AG04450 (cell line): Measurements from ENCODE around the gene CFAP46. TPM values are rescaled to one million over a fixed set of nuclear protein-coding genes. Genes with fewer than 3 reads are reported as not detected.
"Not testable (repeated sequence)": the region's sequence is repeated elsewhere in the genome, so short reads cannot be mapped to it uniquely, and the experiment has no call there.

ENCODE experiments used
- CTCF ChIA-PET: fragments of 300-600, 350-600 bp; formaldehyde crosslinking; extraction: SDS; loops from one replicate; lab custom pipeline; 2022; ENCODE audit warnings: antibody characterized with exemption, inconsistent platforms; lab: Charles Lee
- POLR2A ChIA-PET: fragments of 350-600 bp; formaldehyde crosslinking; extraction: SDS; loops from one replicate; lab custom pipeline; 2021; ENCODE audit warnings: antibody characterized with exemption, inconsistent platforms; lab: Yijun Ruan, JAX
- DNase-seq: peaks from one replicate; pipeline ENCODE4 v3.0.0-alpha.2; 2011; ENCODE audit warnings: low read depth, low spot score
- H3K27ac ChIP-seq: one replicate; pipeline ENCODE4 v1.5.1; 2012; ENCODE audit warnings: low read depth, low read length, control low read depth
- H3K27me3 ChIP-seq: one replicate; pipeline ENCODE4 v1.6.0; 2012; ENCODE audit warnings: low read length; ENCODE audit not compliant: control insufficient read depth, insufficient read depth
- H3K4me3 ChIP-seq: 2 replicates; pipeline ENCODE4 v1.5.1; 2011; ENCODE audit warnings: mild to moderate bottlenecking, low read depth, low read length, control low read depth
- H3K9me3 ChIP-seq: 2 replicates; pipeline ENCODE4 v1.5.1; 2012; ENCODE audit warnings: low read length; ENCODE audit not compliant: control insufficient read depth, insufficient read depth
- polyA plus RNA-seq: library from polyadenylated mRNA; depleted of rRNA; stranded (reverse); fragments of >200 nt; gene quantifications from 2 replicates; pipeline ENCODE4 v1.2.3, GENCODE V29; 2011
- TF ChIP-seq, protein P1 (sequence below): IDR thresholded peaks from 2 replicates; pipeline ENCODE4 v1.5.1; 2011; ENCODE audit warnings: low read depth, low read length, control low read depth, inconsistent platforms

The CFAP46 gene
- polyA plus RNA-seq, 1 experiment = 2.7 TPM

DNA sequence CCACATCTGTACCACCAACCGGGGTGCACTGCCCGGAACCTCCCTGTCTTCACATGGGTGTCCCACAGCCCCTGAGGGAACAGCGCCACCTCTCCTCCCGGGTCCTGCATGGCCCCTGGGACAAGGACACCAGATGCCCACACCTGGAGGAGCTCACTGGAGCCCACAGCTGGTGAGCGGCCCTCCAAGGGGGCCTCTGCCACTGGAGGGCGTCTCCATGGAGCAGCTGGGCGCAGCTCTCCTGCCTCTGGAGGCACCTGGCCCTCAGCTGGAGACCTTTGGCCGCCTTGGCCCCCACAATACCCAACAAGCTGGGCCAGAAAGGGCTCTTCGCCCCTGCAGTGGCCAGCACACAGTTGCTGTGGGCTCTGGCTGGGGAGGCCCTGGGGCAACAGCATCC lies 149.2 kb downstream of the CFAP46 start:
- no peak overlapping the region for H3K27ac ChIP-seq
- POLR2A ChIA-PET = no interaction called here
- no peak overlapping the region for H3K4me3 ChIP-seq
- H3K27me3 ChIP-seq = peaks cover 33% of the 10 kb centered on the region
- DNase-seq = no peak
- CTCF ChIA-PET = no interaction called here
- TF ChIP-seq, protein P1, sequence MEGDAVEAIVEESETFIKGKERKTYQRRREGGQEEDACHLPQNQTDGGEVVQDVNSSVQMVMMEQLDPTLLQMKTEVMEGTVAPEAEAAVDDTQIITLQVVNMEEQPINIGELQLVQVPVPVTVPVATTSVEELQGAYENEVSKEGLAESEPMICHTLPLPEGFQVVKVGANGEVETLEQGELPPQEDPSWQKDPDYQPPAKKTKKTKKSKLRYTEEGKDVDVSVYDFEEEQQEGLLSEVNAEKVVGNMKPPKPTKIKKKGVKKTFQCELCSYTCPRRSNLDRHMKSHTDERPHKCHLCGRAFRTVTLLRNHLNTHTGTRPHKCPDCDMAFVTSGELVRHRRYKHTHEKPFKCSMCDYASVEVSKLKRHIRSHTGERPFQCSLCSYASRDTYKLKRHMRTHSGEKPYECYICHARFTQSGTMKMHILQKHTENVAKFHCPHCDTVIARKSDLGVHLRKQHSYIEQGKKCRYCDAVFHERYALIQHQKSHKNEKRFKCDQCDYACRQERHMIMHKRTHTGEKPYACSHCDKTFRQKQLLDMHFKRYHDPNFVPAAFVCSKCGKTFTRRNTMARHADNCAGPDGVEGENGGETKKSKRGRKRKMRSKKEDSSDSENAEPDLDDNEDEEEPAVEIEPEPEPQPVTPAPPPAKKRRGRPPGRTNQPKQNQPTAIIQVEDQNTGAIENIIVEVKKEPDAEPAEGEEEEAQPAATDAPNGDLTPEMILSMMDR = no peak
- peaks cover 11% of the 10 kb centered on the region; the same call in 1 of the 2 replicates for H3K9me3 ChIP-seq

GRCh38 chr10:132792796-132793195 lies 149.6 kb downstream of the CFAP46 start:
- peaks cover 11% of the 10 kb centered on the region; the same call in 1 of the 2 replicates for H3K9me3 ChIP-seq
- peaks cover 37% of the 10 kb centered on the region for H3K27me3 ChIP-seq
- no peak overlapping the region for H3K27ac ChIP-seq
- TF ChIP-seq, protein P1 = no peak
- H3K4me3 ChIP-seq = no peak overlapping the region
- ChIA-PET POLR2A (no interaction called here), CTCF (no interaction called here)
- DNase-seq = no peak

GRCh38 chr10:132792099-132792498 lies 150.3 kb downstream of the CFAP46 start:
- CTCF ChIA-PET, POLR2A ChIA-PET, H3K27ac ChIP-seq: not testable (repeated sequence)

GRCh38 chr10:132790934-132791829 lies 151.2 kb downstream of the CFAP46 start:
- TF ChIP-seq, protein P1 = no peak
- no peak for DNase-seq
- ChIA-PET CTCF (no interaction called here), POLR2A (no interaction called here)
- Histone ChIP-seq H3K27ac (no peak overlapping the region), H3K27me3 (peaks cover 40% of the 10 kb centered on the region), H3K9me3 (peaks cover 9% of the 10 kb centered on the region; the same call in 1 of the 2 replicates), H3K4me3 (no peak overlapping the region)

More at GRCh38 chr10:132792099-132792498, 150.3 kb downstream of the CFAP46 start:
- H3K4me3 ChIP-seq, DNase-seq: not testable (repeated sequence)
- Histone ChIP-seq H3K27me3 (peaks cover 41% of the 10 kb centered on the region), H3K9me3 (peaks cover 11% of the 10 kb centered on the region; the same call in 1 of the 2 replicates)

GRCh38 chr10:132790470-132790869 lies 151.9 kb downstream of the CFAP46 start:
- ChIA-PET CTCF (no interaction called here), POLR2A (no interaction called here)
- DNase-seq = no peak
- Histone ChIP-seq H3K4me3 (no peak overlapping the region), H3K27me3 (peaks cover 40% of the 10 kb centered on the region), H3K9me3 (peaks cover 9% of the 10 kb centered on the region; the same call in 1 of the 2 replicates), H3K27ac (no peak overlapping the region)
- TF ChIP-seq, protein P1 = no peak
